ENCODE measurements around the gene DNM3. TPM values are rescaled to one million over a fixed set of nuclear protein-coding genes. Genes with fewer than 3 reads are reported as not detected.

The DNM3 gene
- total RNA-seq, 4 donors from 2014 or later = 2.7 to 3.3 TPM; not detected in 2

DNA sequence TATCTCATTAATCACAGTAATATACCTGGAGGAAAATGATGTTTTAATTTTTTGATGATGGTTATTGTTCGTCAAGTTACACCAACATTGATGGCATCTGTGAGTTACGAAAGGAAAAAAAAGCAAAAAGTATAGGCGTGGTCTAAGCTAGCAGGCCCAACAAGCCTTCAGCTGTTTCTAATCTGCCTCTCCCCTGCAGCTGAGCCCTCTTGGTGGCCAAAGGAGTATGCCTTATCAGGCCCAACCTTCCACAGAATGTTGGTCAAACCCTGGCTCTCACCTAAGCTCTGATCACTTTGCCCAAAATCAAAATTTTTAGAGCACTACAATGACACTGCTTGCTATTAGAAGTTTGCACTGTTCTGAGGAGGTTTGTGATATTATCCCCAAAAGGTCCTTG, 584.0 kb downstream of the DNM3 start:
- 97 to 100% methylated on average over 3 of the region's 3 CpGs for WGBS, 2 donors (ENCODE audit: low coverage in 1 of 2)
- Histone ChIP-seq H3K27me3 (no peaks in the 10 kb centered on the region), H3K36me3 (no peaks in the 10 kb centered on the region), H3K27ac (no peak overlapping the region), H3K4me3 (no peak overlapping the region), H3K4me1 (no peaks in the 10 kb centered on the region), H3K9me3 (no peaks in the 10 kb centered on the region)
- in situ Hi-C loops (cut with MboI; ENCODE audit: low pct_ligation_motif_present in 1 of 4, low pct_unique_long_range_greater_than_20kb in 1 of 4, low sequenced_read_pairs in 3 of 4) = loop anchor here in 1 of 4 donors (25.0 kb wide), 2 partner anchors 413 to 638 kb away; partner anchors contain the start of gene METTL13
- no peak for DNase-seq
- intact Hi-C loops (cut with DNase I; ENCODE audit: low total_unique reads) = no loop called here
- TF ChIP-seq, protein P1, sequence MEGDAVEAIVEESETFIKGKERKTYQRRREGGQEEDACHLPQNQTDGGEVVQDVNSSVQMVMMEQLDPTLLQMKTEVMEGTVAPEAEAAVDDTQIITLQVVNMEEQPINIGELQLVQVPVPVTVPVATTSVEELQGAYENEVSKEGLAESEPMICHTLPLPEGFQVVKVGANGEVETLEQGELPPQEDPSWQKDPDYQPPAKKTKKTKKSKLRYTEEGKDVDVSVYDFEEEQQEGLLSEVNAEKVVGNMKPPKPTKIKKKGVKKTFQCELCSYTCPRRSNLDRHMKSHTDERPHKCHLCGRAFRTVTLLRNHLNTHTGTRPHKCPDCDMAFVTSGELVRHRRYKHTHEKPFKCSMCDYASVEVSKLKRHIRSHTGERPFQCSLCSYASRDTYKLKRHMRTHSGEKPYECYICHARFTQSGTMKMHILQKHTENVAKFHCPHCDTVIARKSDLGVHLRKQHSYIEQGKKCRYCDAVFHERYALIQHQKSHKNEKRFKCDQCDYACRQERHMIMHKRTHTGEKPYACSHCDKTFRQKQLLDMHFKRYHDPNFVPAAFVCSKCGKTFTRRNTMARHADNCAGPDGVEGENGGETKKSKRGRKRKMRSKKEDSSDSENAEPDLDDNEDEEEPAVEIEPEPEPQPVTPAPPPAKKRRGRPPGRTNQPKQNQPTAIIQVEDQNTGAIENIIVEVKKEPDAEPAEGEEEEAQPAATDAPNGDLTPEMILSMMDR (IDR thresholded peaks at IDR 0.05) = no peak
- TF ChIP-seq EP300 (IDR thresholded peaks at IDR 0.05; ENCODE audit: low read depth) (no peak), POLR2A (IDR thresholded peaks at IDR 0.05) (no peak)

DNA sequence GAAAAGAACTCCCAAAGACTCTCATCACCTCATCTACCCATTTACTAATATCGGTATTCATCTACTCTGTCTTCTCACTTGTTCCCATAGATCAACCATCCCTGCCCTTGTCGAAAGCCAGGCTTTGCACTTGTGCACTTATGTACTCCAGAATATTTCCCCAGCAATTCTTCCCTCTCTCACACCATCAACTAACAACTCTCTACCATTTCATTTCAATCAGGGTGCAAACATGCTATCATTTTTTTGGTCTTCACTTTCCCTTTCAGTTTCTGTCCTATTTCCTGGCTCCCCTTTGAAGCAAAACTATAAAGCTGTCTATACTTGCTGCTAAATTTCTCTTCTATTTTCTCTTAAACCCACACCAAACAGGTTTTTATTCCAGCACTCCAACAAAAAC, 585.9 kb downstream of the DNM3 start:
- H3K27me3 ChIP-seq = no peaks in the 10 kb centered on the region
- no peak overlapping the region for H3K27ac ChIP-seq
- no peak overlapping the region for H3K4me3 ChIP-seq
- DNase-seq = no peak
- H3K9me3 ChIP-seq = no peaks in the 10 kb centered on the region
- intact Hi-C loops (cut with DNase I; ENCODE audit: low total_unique reads) (no loop called here), in situ Hi-C loops (cut with MboI; ENCODE audit: low pct_ligation_motif_present in 1 of 4, low pct_unique_long_range_greater_than_20kb in 1 of 4, low sequenced_read_pairs in 3 of 4) (loop anchor here in 1 of 4 donors (25.0 kb wide), 2 partner anchors 415 to 640 kb away; partner anchors contain the start of gene METTL13)
- no peaks in the 10 kb centered on the region for H3K36me3 ChIP-seq
- peaks cover 0 to 11% (median 3%) of the 10 kb centered on the region in 4 donors for H3K4me1 ChIP-seq
- no peak for TF ChIP-seq POLR2A (IDR thresholded peaks at IDR 0.05)
- TF ChIP-seq, protein P1 (IDR thresholded peaks at IDR 0.05) = no peak
- TF ChIP-seq EP300 (IDR thresholded peaks at IDR 0.05; ENCODE audit: low read depth) = no peak
- no peak for TF ChIP-seq POLR2AphosphoS5 (IDR thresholded peaks at IDR 0.05)
- WGBS, 2 donors (ENCODE audit: low coverage in 1 of 2) = 90 to 98% methylated on average over 2 of the region's 2 CpGs

DNA sequence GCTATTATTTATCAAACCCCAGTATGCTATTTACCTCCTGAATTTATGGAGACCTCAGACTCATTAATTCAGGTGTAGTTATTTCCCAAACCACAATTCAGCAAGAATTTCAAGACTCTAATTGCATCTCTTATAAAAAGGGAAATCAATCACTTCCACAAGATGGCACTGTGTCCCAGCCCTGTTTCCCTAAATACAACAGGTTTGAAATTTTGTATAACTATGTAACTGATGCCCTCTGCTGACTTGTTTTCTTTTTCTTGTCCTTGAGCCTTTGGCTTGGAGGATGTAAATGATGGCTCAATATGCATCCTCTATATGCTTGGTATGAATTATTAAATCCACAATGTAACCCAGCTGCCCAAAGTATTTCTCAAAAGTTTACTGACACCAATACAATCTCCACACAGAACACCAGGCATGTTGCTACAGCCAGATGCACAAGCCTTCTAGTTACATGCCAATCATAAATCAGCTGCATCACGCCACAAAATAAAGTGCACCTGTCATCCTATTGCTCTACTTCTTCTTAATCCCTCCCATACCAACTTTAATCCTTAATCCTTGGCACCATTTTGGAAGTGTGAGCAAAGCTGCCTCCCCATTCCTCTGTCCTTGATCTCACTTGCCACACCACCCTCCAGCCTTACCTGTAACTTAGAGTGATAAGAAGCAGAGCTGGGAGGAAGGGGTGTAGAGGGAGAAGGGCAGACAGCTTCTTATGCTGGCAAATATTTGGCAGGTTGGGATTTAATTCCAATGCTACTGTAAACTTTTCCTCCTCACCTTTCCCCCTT, 588.2 kb downstream of the DNM3 start:
- intact Hi-C loops (cut with DNase I; ENCODE audit: low total_unique reads) (no loop called here), in situ Hi-C loops (cut with MboI; ENCODE audit: low pct_ligation_motif_present in 1 of 4, low pct_unique_long_range_greater_than_20kb in 1 of 4, low sequenced_read_pairs in 3 of 4) (loop anchor here in 1 of 4 donors (25.0 kb wide), 2 partner anchors 417 to 642 kb away; partner anchors contain the start of gene METTL13)
- H3K4me1 ChIP-seq = peaks cover 0 to 16% (median 4%) of the 10 kb centered on the region in 4 donors
- H3K27me3 ChIP-seq = no peaks in the 10 kb centered on the region
- TF ChIP-seq EP300 (IDR thresholded peaks at IDR 0.05; ENCODE audit: low read depth) = no peak
- TF ChIP-seq, protein P1 (IDR thresholded peaks at IDR 0.05) = peak; percentile 60 to 75 (median 64)
- WGBS, 2 donors (ENCODE audit: low coverage in 1 of 2) = 79 to 86% methylated on average over 1 of the region's 1 CpG
- no peak overlapping the region for H3K4me3 ChIP-seq
- no peak overlapping the region for H3K27ac ChIP-seq
- H3K9me3 ChIP-seq = no peaks in the 10 kb centered on the region
- peak; percentile 31 for DNase-seq
- no peaks in the 10 kb centered on the region for H3K36me3 ChIP-seq

DNA sequence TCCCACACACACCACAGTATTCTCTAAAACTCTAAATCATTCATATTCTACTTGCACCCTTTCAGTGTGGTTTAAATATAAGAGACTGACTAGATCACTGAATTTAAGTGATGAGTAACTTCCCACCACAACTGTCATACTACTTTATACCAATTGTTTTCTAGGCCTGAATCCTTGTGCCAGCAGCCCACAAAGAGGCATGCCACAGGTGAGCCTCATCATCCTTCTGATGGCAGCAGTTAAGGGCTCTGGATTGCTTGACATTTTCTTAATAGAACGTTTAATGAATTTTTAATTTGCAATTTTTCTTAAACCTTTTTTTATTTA, 588.8 kb downstream of the DNM3 start:
- Histone ChIP-seq H3K9me3 (no peaks in the 10 kb centered on the region), H3K27me3 (no peaks in the 10 kb centered on the region), H3K27ac (no peak overlapping the region), H3K4me1 (peaks cover 0 to 16% (median 4%) of the 10 kb centered on the region in 4 donors), H3K36me3 (no peaks in the 10 kb centered on the region), H3K4me3 (no peak overlapping the region)
- in situ Hi-C loops (cut with MboI; ENCODE audit: low pct_ligation_motif_present in 1 of 4, low pct_unique_long_range_greater_than_20kb in 1 of 4, low sequenced_read_pairs in 3 of 4) (loop anchor here in 1 of 4 donors (25.0 kb wide), 2 partner anchors 418 to 643 kb away; partner anchors contain the start of gene METTL13), intact Hi-C loops (cut with DNase I; ENCODE audit: low total_unique reads) (no loop called here)
- no peak for DNase-seq
- no peak for TF ChIP-seq EP300 (IDR thresholded peaks at IDR 0.05; ENCODE audit: low read depth)
- TF ChIP-seq, protein P1 (IDR thresholded peaks at IDR 0.05) = no peak
- TF ChIP-seq POLR2A (IDR thresholded peaks at IDR 0.05) = no peak
- TF ChIP-seq POLR2AphosphoS5 (IDR thresholded peaks at IDR 0.05) = no peak
- 83 to 91% methylated on average over 1 of the region's 1 CpG for WGBS, 2 donors (ENCODE audit: low coverage in 1 of 2)
